Naive thymus-derived CD8-positive, alpha-beta T cell (primary cell): Measurements from ENCODE around the gene LRIG2. TPM values are rescaled to one million over a fixed set of nuclear protein-coding genes. Genes with fewer than 3 reads are reported as not detected.
"Not testable (repeated sequence)": the region's sequence is repeated elsewhere in the genome, so short reads cannot be mapped to it uniquely, and the experiment has no call there.

Experiments used
- ATAC-seq, 2 donors: fragments of 150-1000 bp; cut with Tn5 transposase in 1 of 2; sonication (Bioruptor Pico), chemical (Tn5 transposase) in 1 of 2; 1 replicate in 1 of 2; 2 replicates in 1 of 2; pipeline ENCODE4 v1.10.0; 2021; ENCODE audit warnings: mild to moderate bottlenecking in 2 of 2, moderate library complexity in 2 of 2
- POLR2A ChIA-PET: fragments of 350-600 bp; sonication (Branson Sonifier 250); formaldehyde crosslinking; loops from one replicate; lab custom pipeline; 2021; ENCODE audit warnings: antibody characterized with exemption; lab: Charles Lee
- DNase-seq, 10 donors: peaks; one replicate each; pipeline versions ENCODE4 v3.0.0 to v3.0.0-alpha.2; 2020 to 2022
- H3K27ac Mint-ChIP-seq, 10 donors: one replicate each; pipeline ENCODE4 v1.8.0; 2020 to 2022; ENCODE audit warnings: mild to moderate bottlenecking in 10 of 10, mixed read lengths in 10 of 10, moderate library complexity in 4 of 10, inconsistent platforms in 1 of 10
- H3K27me3 Mint-ChIP-seq, 5 donors: one replicate each; pipeline ENCODE4 v1.8.0; 2021 to 2022; ENCODE audit warnings: mixed read lengths in 5 of 5
- H3K36me3 Mint-ChIP-seq, 3 donors: one replicate each; pipeline ENCODE4 v1.8.0; 2020 to 2022; ENCODE audit warnings: mixed read lengths in 3 of 3, mild to moderate bottlenecking in 2 of 3, inconsistent platforms in 1 of 3
- H3K4me1 Mint-ChIP-seq, 4 donors: one replicate each; pipeline ENCODE4 v1.8.0; 2021 to 2022; ENCODE audit warnings: mixed read lengths in 4 of 4
- H3K4me3 Mint-ChIP-seq, 10 donors: one replicate each; pipeline ENCODE4 v1.8.0; 2020 to 2022; ENCODE audit warnings: mild to moderate bottlenecking in 10 of 10, mixed read lengths in 10 of 10, moderate library complexity in 6 of 10, inconsistent platforms in 1 of 10
- H3K9me3 Mint-ChIP-seq, 9 donors: one replicate each; pipeline ENCODE4 v1.8.0; 2020 to 2022; ENCODE audit warnings: mixed read lengths in 9 of 9, mild to moderate bottlenecking in 3 of 9, inconsistent platforms in 1 of 9, moderate library complexity in 1 of 9
- polyA plus RNA-seq, 3 donors: library from polyadenylated mRNA; unstranded; fragments of 300-500 nt; fragmentation: Illumina TruSeq; gene quantifications; one replicate each; pipeline ENCODE4 v1.2.3, GENCODE V29; 2021
- total RNA-seq, 8 experiments: library from RNA in 2 of 8; stranded (reverse) in 2 of 8; gene quantifications; one replicate each; pipeline ENCODE4 v1.2.3 and lab custom pipeline; 2021 to 2026

LRIG2 gene
- total and polyA plus RNA-seq, 5 experiments from 2014 or later = 2.4 to 23.7 (median 8.1) TPM

DNA sequence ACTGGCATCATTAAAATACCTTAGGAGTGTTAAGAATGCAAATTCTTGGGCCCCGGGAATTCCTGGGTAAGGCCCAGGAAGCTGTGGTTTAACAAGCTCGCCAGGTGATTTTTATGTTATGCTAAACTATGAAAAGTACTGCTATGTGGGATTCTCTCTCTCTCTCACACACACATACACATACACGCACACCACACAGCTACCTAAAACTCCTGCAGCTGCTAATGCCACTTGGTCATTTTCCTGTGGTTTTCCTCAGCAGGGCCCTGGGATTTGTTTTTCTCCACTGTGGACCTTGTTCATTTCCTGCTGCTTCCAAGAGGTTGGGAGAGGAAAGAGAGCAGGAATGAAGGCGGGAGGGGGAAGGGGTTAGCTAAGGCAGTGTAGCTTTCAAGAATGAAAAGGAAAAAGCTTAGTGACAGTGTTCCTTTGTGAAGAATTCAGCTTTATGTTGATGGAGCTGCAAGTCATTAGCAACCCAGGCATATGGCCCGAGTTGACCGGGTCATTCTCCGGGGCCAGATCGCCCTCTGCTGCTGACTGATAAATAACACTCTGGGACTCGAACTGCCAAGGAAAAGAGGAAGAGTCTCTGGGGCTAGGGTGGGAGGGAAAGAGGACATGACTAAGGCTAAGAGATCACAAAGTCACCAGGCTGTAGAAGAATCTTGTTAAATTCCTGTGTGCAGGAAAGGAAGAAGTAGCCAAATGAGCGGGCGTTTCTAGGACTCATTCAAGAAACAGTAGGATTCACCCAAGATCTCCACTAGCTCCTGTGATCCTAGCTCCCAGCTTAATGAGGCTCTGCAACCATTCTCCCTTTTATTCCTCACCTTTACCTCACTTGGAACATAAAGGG, 30.5 kb upstream of the LRIG2 start:
- POLR2A ChIA-PET = interaction anchor here (0.7 kb wide), 1 partner anchor 348 kb away, joined by 3 read pairs; the partner anchor contains the start of gene MAGI3
- DNase-seq = no peak
- no peaks in the 10 kb centered on the region for H3K36me3 Mint-ChIP-seq
- ATAC-seq = no peak
- peak overlapping the region in 2 of 10 donors; percentile 5 to 22 for H3K4me3 Mint-ChIP-seq
- H3K27me3 Mint-ChIP-seq = no peaks in the 10 kb centered on the region
- peaks cover 24 to 46% (median 31%) of the 10 kb centered on the region in 4 donors for H3K4me1 Mint-ChIP-seq
- peak overlapping the region in 7 of 10 donors; percentile 27 to 78 (median 55) for H3K27ac Mint-ChIP-seq
- no peaks in the 10 kb centered on the region for H3K9me3 Mint-ChIP-seq

DNA sequence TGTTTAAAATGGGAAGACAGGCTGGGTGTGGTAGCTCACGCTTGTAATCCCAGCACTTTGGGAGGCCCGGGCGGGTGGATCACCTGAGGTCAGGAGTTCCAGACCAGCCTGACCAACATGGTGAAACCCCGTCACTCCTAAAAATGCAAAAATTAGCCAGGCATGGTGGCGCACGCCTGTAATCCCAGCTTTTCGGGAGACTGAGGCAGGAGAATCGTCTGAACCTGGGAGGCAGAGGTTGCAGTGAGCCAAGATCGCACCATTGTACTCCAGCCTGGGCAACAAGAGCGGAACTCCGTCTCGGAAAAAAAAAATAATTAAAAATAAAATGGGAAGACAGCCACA, 29.9 kb upstream of the LRIG2 start:
- H3K36me3 Mint-ChIP-seq, ATAC-seq, DNase-seq, POLR2A ChIA-PET, H3K9me3 Mint-ChIP-seq, H3K27me3 Mint-ChIP-seq, H3K4me3 Mint-ChIP-seq: not testable (repeated sequence)
- peaks cover 28 to 52% (median 36%) of the 10 kb centered on the region in 4 donors for H3K4me1 Mint-ChIP-seq
- peak overlapping the region in 2 of 10 donors; percentile 52 to 60 for H3K27ac Mint-ChIP-seq

DNA sequence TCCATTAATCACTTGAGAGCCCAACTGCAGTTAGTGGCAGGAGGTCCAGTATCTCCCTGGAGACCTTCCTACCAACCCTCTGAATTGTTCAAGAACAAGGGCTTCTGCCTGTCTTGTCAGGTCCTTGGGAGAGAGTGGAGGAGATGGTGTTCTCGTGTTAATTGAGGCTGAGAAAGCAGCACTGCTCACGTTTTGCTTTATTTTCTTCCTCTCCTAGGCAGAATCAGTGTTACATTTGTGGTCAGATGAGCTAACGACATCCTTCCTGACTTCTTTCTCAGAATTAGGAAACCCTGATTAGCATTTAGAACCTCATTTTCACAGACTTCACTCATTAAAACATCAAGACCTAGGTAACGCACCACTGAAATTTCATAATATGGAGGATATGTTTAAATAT, 26.4 kb upstream of the LRIG2 start:
- Mint-ChIP-seq H3K4me1 (peaks cover 35 to 62% (median 47%) of the 10 kb centered on the region in 4 donors), H3K27ac (peak overlapping the region; percentile 81 to 96 (median 90)), H3K9me3 (no peaks in the 10 kb centered on the region), H3K27me3 (no peaks in the 10 kb centered on the region), H3K4me3 (peak overlapping the region; percentile 52 to 80 (median 70)), H3K36me3 (no peaks in the 10 kb centered on the region)
- POLR2A ChIA-PET = interaction anchor here (2.1 kb wide), 1 partner anchor 27 kb away, joined by 9 read pairs; the partner anchor contains the start of gene LRIG2
- peak; percentile 57 to 78 for ATAC-seq
- DNase-seq = peak in 3 of 10 donors; percentile 23 to 36 (median 35)

DNA sequence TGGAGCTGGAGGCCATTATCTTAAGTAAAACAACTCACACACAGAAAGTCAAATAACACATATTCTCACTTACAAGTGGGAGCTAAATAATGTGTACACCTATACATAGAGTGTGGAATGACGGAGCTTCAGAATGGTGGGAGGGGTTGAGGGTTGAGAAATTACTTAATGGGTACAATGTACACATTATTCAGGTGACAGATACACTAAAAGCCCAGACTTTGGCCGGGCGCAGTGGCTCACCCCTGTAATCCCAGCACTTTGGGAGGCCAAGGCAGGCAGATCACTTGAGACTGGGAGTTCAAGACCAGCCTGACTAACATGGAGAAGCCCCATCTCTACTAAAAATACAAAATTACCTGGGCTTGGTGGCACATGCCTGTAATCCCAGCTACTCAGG, 24.9 kb upstream of the LRIG2 start:
- no peak for DNase-seq
- POLR2A ChIA-PET = no interaction called here
- no peak for ATAC-seq
- Mint-ChIP-seq H3K9me3 (no peaks in the 10 kb centered on the region), H3K4me1 (peaks cover 25 to 47% (median 38%) of the 10 kb centered on the region in 4 donors), H3K4me3 (peak overlapping the region in 1 of 10 donors; percentile 22), H3K27ac (peak overlapping the region in 6 of 10 donors; percentile 2 to 68 (median 12)), H3K27me3 (no peaks in the 10 kb centered on the region), H3K36me3 (no peaks in the 10 kb centered on the region)

DNA sequence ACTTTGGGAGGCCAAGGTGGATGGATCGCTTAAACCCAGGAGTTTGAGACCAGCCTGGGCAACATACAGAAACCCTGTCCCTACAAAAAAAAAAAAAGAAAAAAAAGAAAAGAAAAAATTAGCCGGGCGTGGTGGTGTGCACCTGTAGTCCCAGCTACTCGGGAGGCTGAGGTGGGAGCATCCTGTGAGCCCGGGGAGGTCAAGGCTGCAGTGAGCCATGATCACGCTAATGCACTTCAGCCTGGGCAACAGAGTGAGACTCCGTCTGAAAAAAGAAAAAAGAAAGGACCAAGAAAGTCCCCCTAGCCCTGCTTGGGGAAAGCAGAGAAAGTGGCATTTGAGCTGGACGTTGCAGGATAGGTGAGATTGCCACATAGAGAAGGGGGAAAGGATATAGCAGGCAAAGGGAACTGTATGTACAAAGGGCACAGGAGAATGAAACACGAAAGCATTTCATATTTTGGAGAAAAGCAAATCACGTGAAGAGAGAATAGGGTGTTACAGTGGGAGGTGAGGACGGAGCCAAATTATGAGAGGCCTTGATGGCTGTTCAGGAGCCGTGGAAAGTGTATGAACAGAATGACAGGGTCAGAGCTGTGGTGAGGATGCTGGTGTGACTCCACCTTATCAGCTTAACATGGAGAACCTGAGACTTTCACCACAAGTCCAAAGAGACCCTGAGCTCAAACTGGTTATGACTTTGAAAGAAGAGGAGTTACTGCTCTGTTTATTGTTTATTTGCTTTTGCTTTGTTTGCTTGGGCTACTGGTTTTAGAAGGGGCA, 19.5 kb upstream of the LRIG2 start:
- ATAC-seq (no peak), DNase-seq (no peak)
- Mint-ChIP-seq H3K4me3 (no peak overlapping the region), H3K27ac (peak overlapping the region in 4 of 10 donors; percentile 18 to 61 (median 41)), H3K4me1 (peaks cover 10 to 26% (median 15%) of the 10 kb centered on the region in 4 donors), H3K36me3 (no peaks in the 10 kb centered on the region), H3K9me3 (no peaks in the 10 kb centered on the region), H3K27me3 (no peaks in the 10 kb centered on the region)
- POLR2A ChIA-PET = no interaction called here

DNA sequence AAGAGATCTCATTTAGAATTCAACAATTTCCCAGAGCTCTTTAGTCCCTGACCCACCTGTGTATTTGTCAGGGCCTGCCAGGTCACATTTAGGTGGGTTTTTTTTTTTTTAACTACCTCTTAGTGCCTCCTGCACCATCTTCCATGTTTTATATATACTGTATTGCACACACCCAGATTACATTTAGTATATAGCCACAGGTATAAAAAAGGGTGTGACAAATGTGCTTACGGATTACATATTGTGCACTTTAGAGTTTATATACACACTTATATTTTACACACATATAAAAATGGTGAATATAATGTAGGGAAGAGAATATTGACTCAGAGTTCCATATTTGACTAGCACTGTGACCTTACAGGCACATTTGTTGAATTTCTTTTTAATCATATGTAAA, 17.4 kb upstream of the LRIG2 start:
- Mint-ChIP-seq H3K4me1 (peaks cover 6 to 21% (median 10%) of the 10 kb centered on the region in 4 donors), H3K27ac (peak overlapping the region in 2 of 10 donors; percentile 35 to 37), H3K4me3 (no peak overlapping the region), H3K9me3 (no peaks in the 10 kb centered on the region), H3K27me3 (no peaks in the 10 kb centered on the region), H3K36me3 (no peaks in the 10 kb centered on the region)
- DNase-seq (no peak), ATAC-seq (no peak)
- POLR2A ChIA-PET = no interaction called here

DNA sequence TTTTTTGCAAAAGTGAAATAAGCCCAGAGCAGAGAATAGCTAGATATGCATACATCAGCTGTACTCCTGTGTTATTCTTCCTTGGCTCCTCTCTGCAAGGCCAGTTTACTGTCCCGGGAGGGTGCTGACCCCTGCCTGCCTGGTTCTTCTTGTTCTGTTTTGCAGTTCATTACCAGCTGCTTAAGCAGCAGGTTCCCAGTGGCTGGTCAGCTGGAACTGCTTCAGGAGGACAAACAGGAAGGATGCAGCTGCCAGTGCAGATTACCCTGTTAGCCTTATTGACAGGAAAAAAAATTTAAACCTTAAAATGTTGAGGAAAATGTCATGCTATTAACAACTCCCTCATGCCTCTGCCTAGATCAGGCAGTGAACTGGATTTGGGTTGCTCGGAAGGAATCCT, 16.0 kb upstream of the LRIG2 start:
- ATAC-seq = no peak
- Mint-ChIP-seq H3K4me1 (peaks cover 0 to 17% (median 4%) of the 10 kb centered on the region in 4 donors), H3K27ac (no peak overlapping the region), H3K36me3 (no peaks in the 10 kb centered on the region), H3K9me3 (no peaks in the 10 kb centered on the region), H3K27me3 (no peaks in the 10 kb centered on the region), H3K4me3 (no peak overlapping the region)
- no peak for DNase-seq
- POLR2A ChIA-PET = interaction anchor here (1.7 kb wide), 1 partner anchor 16 kb away, joined by 6 read pairs; the partner anchor contains the start of gene LRIG2

DNA sequence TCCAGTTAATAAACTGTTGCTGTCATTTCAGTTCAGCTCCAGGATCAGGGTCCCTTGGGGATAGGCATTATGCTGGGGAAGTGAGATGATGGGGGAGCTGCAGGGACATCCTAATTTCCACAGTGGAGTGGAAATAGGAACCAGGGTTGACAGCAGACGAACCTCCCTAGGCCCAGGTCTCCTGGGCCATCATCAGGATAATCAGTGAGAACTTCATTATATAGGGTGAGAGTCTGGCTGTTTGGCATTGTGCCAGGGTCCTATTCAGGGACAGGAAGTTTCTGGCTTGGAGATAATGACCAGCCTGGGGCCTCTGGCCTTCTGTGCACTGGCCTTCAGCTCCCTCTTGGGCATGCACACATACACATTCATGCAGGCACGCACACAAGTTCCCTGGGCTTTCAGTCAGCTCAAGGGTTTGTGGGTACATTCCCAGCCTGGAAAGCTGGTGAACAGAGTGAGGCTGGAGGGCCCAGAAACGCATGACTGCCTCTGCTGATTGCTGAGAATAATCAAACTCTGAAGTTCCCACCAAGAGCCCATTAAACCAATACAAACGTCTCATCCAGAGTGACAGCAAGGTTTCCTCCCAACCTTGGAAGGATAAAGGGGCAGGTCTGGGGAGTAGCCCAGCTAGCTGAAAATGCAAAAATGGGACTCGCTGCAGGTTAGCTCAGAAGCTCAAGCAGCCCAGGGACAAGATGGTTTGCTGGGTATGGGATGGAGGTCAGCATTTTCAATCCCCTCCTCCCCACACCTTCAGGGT, 13.9 kb upstream of the LRIG2 start:
- POLR2A ChIA-PET = no interaction called here
- Mint-ChIP-seq H3K4me1 (peaks cover 0 to 11% (median 2%) of the 10 kb centered on the region in 4 donors), H3K36me3 (no peaks in the 10 kb centered on the region), H3K4me3 (no peak overlapping the region), H3K9me3 (no peaks in the 10 kb centered on the region), H3K27me3 (no peaks in the 10 kb centered on the region), H3K27ac (peak overlapping the region in 1 of 10 donors; percentile 61)
- DNase-seq = no peak
- ATAC-seq = no peak

DNA sequence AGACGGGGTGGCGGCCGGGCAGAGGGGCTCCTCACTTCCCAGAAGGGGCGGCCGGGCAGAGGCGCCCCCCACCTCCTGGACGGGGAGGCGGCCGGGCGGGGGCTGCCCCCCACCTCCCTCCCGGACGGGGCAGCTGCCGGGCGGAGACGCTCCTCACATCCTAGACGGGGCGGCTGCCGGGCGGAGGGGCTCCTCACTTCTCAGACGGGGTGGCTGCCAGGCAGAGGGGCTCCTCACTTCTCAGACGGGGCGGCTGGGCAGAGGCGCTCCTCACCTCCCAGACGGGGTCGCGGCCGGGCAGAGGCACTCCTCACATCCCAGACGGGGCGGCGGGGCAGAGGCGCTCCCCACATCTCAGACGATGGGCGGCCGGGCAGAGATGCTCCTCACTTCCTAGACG, 9.5 kb upstream of the LRIG2 start:
- H3K27ac Mint-ChIP-seq, H3K27me3 Mint-ChIP-seq, POLR2A ChIA-PET, H3K4me3 Mint-ChIP-seq, H3K4me1 Mint-ChIP-seq, DNase-seq, H3K36me3 Mint-ChIP-seq, H3K9me3 Mint-ChIP-seq, ATAC-seq: not testable (repeated sequence)

DNA sequence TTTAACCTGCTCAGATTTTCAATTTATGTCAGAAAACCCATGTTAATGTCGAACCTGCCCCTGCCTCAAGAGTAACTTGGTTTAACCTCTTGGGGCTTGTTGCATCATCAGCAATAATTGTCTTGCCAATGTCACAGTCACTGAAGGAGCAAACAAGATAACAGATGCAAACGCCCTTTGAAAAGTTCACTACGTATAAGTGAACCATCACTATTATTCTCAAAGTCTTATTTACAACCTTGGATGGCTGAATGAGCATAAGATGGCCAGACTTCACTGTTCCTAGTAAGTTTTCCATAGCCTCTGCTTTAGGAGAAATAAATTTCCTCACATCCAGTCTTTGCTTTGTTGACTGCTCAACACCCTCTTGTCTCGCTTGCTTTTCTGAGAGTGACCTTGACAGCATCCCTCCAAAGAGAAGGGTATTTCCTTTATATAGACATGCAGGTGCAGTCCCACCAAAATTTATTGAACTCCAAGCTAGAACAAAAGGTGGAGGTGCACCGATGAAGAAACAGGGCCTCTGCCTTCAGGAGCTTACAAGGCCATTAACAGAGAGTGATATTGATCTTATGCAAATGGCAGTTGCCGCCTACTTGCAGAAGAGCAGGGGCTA, 749 bp upstream of the LRIG2 start:
- POLR2A ChIA-PET = interaction anchor here (0.8 to 3.1 kb wide), 9 partner anchors 10 to 1438 kb away, joined by 3 to 25 read pairs (median 6); partner anchors contain the start of genes AP4B1, DCLRE1B, MOV10 and PPM1J
- Mint-ChIP-seq H3K4me1 (peaks cover 20 to 46% (median 37%) of the 10 kb centered on the region in 4 donors), H3K27ac (peak overlapping the region; percentile 92 to 98 (median 97)), H3K36me3 (peaks cover 0 to 9% (median 0%) of the 10 kb centered on the region in 3 donors), H3K27me3 (no peaks in the 10 kb centered on the region), H3K4me3 (peak overlapping the region; percentile 93 to 99 (median 98)), H3K9me3 (no peaks in the 10 kb centered on the region)
- DNase-seq (no peak), ATAC-seq (no peak)

DNA sequence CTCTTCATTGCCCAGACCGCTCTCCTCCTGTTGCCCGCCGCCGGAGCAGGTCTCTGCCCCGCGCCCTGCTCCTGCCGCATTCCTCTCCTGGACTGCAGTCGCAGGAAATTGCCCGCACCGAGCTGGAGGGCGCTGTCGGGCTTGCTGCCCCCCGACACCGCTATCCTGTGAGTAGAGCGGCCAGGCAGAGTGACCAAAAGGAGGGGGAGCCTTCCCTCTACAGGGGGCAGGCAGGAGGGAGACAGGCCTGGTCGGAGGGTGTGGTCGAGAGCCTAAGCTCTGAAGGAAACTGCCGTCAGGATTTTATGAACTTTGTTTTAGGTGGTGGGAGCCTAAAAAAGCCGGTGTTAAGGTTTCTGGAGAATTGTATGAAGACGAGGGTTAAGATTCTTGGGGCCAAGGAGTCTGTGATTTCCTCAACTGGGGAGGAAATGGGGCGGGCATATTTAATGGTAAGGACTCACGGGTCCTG, 517 bp downstream of the LRIG2 start:
- H3K27ac Mint-ChIP-seq = peak overlapping the region; percentile 92 to 98 (median 97)
- ATAC-seq (no peak), DNase-seq (no peak)
- POLR2A ChIA-PET = interaction anchor here (0.6 to 3.1 kb wide), 8 partner anchors 9 to 739 kb away, joined by 4 to 25 read pairs (median 7); partner anchors contain the start of genes PPM1J, RSBN1 and SLC16A1
- H3K36me3 Mint-ChIP-seq = peaks cover 0 to 19% (median 7%) of the 10 kb centered on the region in 3 donors
- H3K4me3 Mint-ChIP-seq = peak overlapping the region; percentile 93 to 99 (median 98)
- peaks cover 16 to 46% (median 37%) of the 10 kb centered on the region in 4 donors for H3K4me1 Mint-ChIP-seq
- no peaks in the 10 kb centered on the region for H3K27me3 Mint-ChIP-seq
- no peaks in the 10 kb centered on the region for H3K9me3 Mint-ChIP-seq
